ENCODE data around the gene PAQR9.

PAQR9 gene

DNA sequence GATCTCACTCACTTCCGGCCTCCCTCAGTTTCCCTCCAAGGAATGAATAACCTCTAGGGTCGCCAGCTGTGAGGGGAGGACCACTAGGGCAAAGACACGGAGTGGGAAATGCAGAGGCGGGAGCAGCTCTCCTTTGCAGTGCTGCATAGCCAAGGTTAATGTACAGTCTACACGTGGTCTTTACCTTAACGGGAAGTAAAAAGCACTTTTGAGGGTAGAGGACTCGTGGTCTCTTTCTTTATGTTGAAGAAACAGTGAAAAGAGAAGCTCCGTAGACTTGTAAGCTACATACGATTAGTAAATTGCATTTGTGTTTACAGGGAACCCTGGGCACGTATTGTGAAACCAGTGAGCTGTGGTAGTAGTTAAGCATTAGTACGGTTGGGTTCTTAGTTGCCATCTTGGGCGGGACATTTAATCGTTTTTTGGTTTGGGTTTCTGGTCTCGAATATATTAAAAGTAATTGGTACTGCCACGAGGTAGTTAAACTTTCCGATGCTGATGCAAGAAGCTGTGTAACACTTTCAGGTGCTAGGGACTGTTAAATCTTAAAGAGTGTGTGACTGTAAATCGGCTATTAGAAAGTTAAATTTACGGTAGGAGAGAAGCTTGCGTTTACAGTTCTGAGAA lies 38.7 kb upstream of the PAQR9 start:
- in situ Hi-C loops (cut with HindIII; ENCODE audit: low pct_ligation_motif_present, low sequenced_read_pairs), result loop anchor here (25.0 kb wide), 1 partner anchor 415 kb away; the partner anchor contains the start of genes ATR and PLS1
- H3K27me3 ChIP-seq (replicated peaks), result no peaks in the 10 kb centered on the region
- peak overlapping the region; percentile 98 for H3K4me3 ChIP-seq (ENCODE audit: low read depth, low read length)
- DNase-seq, result peak; percentile 4
- no peaks in the 10 kb centered on the region for H3K36me3 ChIP-seq (replicated peaks)
- TF ChIP-seq, protein P1, sequence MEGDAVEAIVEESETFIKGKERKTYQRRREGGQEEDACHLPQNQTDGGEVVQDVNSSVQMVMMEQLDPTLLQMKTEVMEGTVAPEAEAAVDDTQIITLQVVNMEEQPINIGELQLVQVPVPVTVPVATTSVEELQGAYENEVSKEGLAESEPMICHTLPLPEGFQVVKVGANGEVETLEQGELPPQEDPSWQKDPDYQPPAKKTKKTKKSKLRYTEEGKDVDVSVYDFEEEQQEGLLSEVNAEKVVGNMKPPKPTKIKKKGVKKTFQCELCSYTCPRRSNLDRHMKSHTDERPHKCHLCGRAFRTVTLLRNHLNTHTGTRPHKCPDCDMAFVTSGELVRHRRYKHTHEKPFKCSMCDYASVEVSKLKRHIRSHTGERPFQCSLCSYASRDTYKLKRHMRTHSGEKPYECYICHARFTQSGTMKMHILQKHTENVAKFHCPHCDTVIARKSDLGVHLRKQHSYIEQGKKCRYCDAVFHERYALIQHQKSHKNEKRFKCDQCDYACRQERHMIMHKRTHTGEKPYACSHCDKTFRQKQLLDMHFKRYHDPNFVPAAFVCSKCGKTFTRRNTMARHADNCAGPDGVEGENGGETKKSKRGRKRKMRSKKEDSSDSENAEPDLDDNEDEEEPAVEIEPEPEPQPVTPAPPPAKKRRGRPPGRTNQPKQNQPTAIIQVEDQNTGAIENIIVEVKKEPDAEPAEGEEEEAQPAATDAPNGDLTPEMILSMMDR (IDR thresholded peaks at IDR 0.05; ENCODE audit: low read depth, low read length, missing control alignments), result no peak
- H3K27ac ChIP-seq, result peak overlapping the region; percentile 95

DNA sequence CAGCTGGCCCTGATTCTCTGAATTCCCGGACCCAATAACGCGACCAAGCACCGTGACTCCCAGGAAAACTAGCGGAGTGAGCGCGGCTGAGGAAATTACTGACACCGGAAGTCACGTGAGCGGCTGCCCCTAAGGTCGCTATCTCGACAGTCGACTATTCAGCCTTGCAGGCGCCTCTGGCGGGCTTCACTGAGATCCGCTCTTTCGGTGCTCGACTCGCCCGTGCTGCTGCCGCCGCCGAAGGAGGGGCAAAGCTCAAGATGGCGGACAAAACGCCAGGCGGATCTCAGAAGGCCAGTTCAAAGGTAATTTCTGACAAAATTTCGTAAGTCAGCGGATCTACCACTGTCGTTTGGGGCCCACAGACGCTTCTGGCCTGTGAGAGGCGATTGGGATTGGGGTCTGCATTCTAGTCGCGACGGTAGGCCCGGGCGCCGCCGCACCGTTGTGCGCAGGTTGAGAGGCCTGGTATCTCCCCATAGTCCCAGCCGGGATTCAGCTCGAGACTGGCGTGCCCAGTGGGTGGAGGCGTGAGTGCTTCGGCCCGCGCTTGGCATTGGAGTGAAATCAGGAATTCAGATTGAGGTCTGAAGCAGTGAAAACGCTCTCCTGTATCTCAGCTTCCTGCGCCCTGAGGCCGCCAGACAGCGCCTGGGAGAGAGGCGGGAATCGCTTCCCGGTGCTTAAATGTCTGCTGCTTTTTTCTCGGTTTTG lies 38.1 kb upstream of the PAQR9 start, which contains the start of gene U2SURP:
U2SURP (plus strand) TSS at position 202 of the 714 bp plus-strand sequence; CDS start at position 261, 59 bp downstream.
- peak within 1 kb of the TSS; percentile 95 for H3K27ac ChIP-seq
- H3K27me3 ChIP-seq (replicated peaks), result no peaks in the 10 kb centered on the region
- H3K4me3 ChIP-seq (ENCODE audit: low read depth, low read length), result peak within 1 kb of the TSS; percentile 98
- in situ Hi-C loops (cut with HindIII; ENCODE audit: low pct_ligation_motif_present, low sequenced_read_pairs), result loop anchor here (25.0 kb wide), 1 partner anchor 414 kb away; the partner anchor contains the start of genes ATR and PLS1
- H3K36me3 ChIP-seq (replicated peaks), result no peaks in the 10 kb centered on the region
- peak; percentile 98 for DNase-seq
- TF ChIP-seq, protein P1 (IDR thresholded peaks at IDR 0.05; ENCODE audit: low read depth, low read length, missing control alignments), result peak; percentile 11

DNA sequence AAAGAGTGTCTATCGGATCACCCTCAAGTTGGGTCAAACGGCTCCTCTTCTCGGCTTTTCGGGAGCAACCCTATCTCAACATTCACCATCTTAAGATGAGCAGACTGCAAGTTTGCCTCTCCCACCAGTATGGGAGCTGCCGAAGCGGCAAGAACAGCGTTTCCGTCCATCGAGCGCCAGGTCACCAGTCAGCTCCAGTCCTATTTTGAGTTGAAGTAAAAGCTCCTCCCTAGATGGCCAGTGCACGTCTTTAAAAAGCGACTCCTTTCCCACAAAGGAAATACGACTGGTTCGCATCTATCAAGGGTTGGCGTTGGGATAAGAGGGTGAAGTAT lies 37.5 kb upstream of the PAQR9 start:
- in situ Hi-C loops (cut with HindIII; ENCODE audit: low pct_ligation_motif_present, low sequenced_read_pairs), result loop anchor here (25.0 kb wide), 1 partner anchor 414 kb away; the partner anchor contains the start of genes ATR and PLS1
- Histone ChIP-seq H3K36me3 (replicated peaks) (no peaks in the 10 kb centered on the region), H3K27me3 (replicated peaks) (no peaks in the 10 kb centered on the region), H3K4me3 (ENCODE audit: low read depth, low read length) (peak overlapping the region; percentile 98), H3K27ac (peak overlapping the region; percentile 95)
- TF ChIP-seq, protein P1 (IDR thresholded peaks at IDR 0.05; ENCODE audit: low read depth, low read length, missing control alignments), result no peak
- no peak for DNase-seq

DNA sequence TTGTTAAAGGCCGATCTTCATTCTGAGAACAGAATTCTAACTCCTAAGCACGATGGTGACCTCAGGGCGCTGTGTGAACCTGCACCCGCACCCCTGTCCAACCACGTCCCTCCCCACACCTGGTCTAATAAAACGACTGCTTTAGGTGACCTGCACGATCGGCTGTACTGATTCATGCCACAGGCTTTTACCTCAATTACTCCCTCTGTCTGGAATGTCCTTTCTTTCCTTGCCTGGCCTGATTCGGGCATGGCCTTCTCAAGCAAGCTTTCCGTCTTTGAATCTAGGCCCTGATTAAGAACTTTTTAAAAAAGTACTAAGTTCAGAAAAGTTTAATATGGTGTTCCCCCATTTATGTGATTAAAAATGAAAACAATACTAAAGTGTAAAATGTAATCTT lies 37.1 kb upstream of the PAQR9 start:
- Histone ChIP-seq H3K27ac (peak overlapping the region; percentile 95), H3K4me3 (ENCODE audit: low read depth, low read length) (peak overlapping the region; percentile 98), H3K36me3 (replicated peaks) (no peaks in the 10 kb centered on the region), H3K27me3 (replicated peaks) (no peaks in the 10 kb centered on the region)
- in situ Hi-C loops (cut with HindIII; ENCODE audit: low pct_ligation_motif_present, low sequenced_read_pairs), result loop anchor here (25.0 kb wide), 1 partner anchor 413 kb away; the partner anchor contains the start of genes ATR and PLS1
- TF ChIP-seq, protein P1 (IDR thresholded peaks at IDR 0.05; ENCODE audit: low read depth, low read length, missing control alignments), result no peak
- peak; percentile 31 for DNase-seq

DNA sequence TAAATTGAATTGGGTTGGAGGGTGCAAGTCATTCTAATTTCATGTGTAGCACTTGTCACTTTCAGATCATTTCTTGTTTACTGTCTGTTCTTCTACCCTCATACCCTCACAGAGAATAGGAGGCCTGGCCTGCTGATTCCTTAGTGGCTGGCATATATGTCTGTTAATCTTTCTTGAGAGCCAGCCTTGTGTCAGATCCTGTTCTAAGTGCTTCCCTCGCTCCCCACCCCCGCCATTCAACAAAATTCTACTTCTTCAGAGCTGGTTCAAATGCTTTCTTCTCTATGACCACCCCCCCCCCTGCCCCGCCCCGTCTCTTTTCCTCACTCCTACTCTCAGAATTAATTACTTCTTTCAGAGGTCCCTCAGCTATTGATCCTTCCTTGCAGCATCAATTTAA lies 36.4 kb upstream of the PAQR9 start:
- peak overlapping the region; percentile 98 for H3K4me3 ChIP-seq (ENCODE audit: low read depth, low read length)

More for the DNA sequence above, 36.4 kb upstream of the PAQR9 start:
- no peaks in the 10 kb centered on the region for H3K27me3 ChIP-seq (replicated peaks)
- in situ Hi-C loops (cut with HindIII; ENCODE audit: low pct_ligation_motif_present, low sequenced_read_pairs), result loop anchor here (25.0 kb wide), 1 partner anchor 413 kb away; the partner anchor contains the start of genes ATR and PLS1
- DNase-seq, result no peak
- H3K36me3 ChIP-seq (replicated peaks), result no peaks in the 10 kb centered on the region
- H3K27ac ChIP-seq, result peak overlapping the region; percentile 95
- TF ChIP-seq, protein P1 (IDR thresholded peaks at IDR 0.05; ENCODE audit: low read depth, low read length, missing control alignments), result no peak

All from brain microvascular endothelial cell (primary cell).